IPS-11a (cell line): ENCODE measurements around the gene MZF1.
"Not testable (repeated sequence)": the region's sequence is repeated elsewhere in the genome, so short reads cannot be mapped to it uniquely, and the experiment has no call there.

Experiments used
- H3K4me3 ChIP-seq: one replicate; pipeline ENCODE4 v1.5.1; 2013; ENCODE audit warnings: low read depth, low read length, control low read depth

Gene MZF1

GRCh38 chr19:58543826-58544590 lies 29.1 kb downstream of the MZF1 start, which contains the start of gene TRIM28:
Gene TRIM28, plus strand, starts transcription at chr19:58544064. Its CDS starts 694 bp downstream, at chr19:58544758.
- peak within 1 kb of the TSS; percentile 89 for H3K4me3 ChIP-seq

DNA sequence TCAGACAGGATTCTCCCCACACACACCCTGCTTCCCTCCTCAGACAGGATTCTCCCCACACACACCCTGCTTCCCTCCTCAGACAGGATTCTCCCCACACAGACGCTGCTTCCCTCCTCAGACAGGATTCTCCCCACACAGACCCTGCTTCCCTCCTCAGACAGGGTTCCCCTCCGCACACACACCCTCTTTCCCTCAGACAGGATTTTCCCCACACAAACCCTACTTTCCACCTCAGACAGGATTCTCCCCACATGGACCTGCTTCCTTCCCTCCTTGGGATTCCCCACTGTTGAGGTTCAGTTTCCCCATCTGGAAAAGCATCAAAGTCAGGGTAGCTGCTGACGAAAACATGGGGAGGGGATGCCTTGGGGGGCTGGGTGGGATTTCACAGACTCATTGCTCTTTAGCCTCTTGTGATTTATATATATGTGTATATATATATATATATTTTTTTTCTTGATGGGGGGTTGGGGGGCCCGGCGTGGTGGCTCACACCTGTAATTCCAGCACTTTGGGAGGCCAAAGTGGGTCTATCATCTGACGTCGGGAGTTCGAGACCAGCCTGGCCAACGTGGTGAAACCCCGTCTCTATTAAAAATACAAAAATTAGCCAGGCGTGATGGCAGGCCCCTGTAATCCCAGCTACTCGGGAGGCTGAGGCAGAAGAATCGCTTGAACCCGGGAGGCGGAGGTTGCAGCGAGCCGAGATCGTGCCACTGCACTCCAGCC lies 30.3 kb downstream of the MZF1 start:
- not testable (repeated sequence) for H3K4me3 ChIP-seq

GRCh38 chr19:58539169-58539559 lies 34.0 kb downstream of the MZF1 start:
- H3K4me3 ChIP-seq, result peak overlapping the region; percentile 21

- peak overlapping the region; percentile 21 for H3K4me3 ChIP-seq
Observed at GRCh38 chr19:58538257-58539168, 34.6 kb downstream of the MZF1 start.

- no peak overlapping the region for H3K4me3 ChIP-seq
Observed at GRCh38 chr19:58536852-58537798, 36.0 kb downstream of the MZF1 start.

- no peak overlapping the region for H3K4me3 ChIP-seq
Observed at GRCh38 chr19:58535857-58536256, 37.3 kb downstream of the MZF1 start.

DNA sequence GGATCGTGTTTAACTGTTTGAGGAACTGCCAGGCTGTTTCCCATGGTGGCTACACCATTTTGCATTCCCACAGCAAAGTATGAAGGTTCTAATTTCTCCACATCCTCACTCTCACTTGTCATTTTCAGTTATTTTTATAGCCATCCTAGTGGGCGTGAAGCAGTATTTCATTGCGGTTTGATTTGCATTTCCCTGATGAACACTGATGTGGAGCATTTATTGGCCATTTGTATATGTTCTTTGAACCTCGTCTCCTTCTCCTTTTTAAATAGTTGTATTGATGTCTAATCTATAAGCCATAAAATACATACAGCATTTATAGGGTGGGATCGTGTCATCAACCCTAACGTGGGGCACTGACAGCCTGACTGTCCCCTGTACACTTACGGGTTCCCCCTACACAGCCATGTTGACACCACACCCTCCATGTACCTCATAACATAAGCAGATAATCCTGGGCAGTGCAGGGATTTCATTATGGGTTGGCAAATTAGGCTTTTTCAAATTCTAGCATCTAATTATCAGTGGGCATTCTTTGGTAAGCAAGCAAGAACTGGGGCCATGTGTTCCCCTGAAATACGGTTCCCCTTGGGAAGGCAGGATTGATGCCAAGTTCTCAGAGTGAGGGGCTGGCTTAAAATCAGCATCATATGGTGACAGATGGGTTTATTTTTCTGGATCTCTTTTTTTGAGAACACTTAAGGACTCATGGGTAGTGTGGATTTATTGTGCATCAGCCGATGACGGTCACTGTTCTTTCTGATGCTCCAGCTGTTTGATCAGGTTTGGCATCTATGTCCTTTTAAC lies 41.9 kb downstream of the MZF1 start:
- no peak overlapping the region for H3K4me3 ChIP-seq

DNA sequence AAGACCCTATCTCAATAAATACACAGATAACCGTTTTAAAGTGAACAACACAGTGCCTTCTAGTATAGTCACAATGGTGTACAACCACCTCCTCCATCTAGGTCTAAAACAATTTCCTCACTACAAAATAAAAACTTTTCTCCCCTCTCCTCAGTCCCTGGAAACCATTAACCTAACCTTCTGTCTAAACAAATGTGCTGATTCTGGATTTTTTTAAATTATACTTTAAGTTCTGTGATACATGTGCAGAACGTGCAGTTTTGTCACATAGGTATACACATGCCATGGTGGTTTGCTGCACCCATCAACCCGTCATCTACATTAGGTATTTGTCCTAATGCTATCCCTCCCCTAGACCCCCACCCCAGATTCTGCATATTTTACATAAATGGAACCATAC lies 43.7 kb downstream of the MZF1 start:
- H3K4me3 ChIP-seq, result no peak overlapping the region

GRCh38 chr19:58522709-58523108 lies 50.4 kb downstream of the MZF1 start:
- H3K4me3 ChIP-seq, result no peak overlapping the region

- no peak overlapping the region for H3K4me3 ChIP-seq
Observed at GRCh38 chr19:58521651-58522050, 51.5 kb downstream of the MZF1 start.

- peak overlapping the region; percentile 85 for H3K4me3 ChIP-seq
Observed at GRCh38 chr19:58520257-58520599, 52.9 kb downstream of the MZF1 start.

DNA sequence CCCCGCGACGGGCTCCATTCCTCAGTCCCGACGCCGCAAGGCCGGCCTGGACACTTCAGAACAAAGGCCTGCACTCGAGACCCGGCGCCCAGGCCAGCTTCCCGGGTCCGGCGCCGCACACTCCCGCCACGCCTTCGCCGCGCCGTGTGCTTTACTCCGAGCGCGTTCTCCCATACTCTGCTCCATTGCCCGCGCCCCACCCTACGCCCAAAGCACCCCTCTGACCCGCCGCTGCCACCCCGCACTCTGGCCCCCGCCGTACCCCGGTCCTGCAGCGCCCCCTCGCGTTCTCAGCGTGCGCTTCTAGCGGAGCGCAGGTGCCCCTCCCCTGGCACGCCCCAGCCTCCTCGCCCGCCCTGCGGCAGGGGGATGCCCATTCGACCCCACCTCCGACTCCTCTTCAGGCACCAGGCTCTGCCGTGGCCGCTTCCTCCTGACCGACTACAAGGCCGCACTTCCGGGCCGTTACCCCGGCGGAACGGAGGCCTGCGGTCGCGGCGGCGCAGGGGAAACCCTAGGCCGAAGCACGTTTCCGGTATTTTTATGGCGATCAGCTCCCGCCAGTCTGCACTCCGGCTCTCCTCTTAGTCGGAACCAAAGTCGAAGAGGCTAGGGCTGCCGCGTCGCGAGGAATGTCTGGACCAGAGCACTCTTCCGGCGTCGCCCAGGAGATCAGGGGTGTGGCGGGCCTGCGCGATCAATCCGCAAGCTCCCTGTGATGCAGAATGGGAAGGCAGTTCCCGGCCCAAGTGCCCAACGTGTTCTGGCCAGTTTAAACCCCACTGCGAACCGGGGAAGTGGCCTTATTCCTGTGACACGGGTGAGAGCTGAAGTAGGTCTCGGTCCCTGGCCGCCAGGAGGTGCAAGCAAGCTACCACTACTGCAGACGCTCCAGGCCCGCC lies 53.5 kb downstream of the MZF1 start, which contains the start of gene ZBTB45:
TSS of gene ZBTB45 (minus strand) at position 456 of the 902 bp plus-strand sequence. CDS start 2,137 bp downstream, outside the sequence.
- H3K4me3 ChIP-seq, result peak within 1 kb of the TSS; percentile 85

GRCh38 chr19:58519087-58519354 lies 54.1 kb downstream of the MZF1 start:
- H3K4me3 ChIP-seq, result peak overlapping the region; percentile 85

GRCh38 chr19:58518256-58519086 lies 54.7 kb downstream of the MZF1 start:
- peak overlapping the region; percentile 85 for H3K4me3 ChIP-seq

DNA sequence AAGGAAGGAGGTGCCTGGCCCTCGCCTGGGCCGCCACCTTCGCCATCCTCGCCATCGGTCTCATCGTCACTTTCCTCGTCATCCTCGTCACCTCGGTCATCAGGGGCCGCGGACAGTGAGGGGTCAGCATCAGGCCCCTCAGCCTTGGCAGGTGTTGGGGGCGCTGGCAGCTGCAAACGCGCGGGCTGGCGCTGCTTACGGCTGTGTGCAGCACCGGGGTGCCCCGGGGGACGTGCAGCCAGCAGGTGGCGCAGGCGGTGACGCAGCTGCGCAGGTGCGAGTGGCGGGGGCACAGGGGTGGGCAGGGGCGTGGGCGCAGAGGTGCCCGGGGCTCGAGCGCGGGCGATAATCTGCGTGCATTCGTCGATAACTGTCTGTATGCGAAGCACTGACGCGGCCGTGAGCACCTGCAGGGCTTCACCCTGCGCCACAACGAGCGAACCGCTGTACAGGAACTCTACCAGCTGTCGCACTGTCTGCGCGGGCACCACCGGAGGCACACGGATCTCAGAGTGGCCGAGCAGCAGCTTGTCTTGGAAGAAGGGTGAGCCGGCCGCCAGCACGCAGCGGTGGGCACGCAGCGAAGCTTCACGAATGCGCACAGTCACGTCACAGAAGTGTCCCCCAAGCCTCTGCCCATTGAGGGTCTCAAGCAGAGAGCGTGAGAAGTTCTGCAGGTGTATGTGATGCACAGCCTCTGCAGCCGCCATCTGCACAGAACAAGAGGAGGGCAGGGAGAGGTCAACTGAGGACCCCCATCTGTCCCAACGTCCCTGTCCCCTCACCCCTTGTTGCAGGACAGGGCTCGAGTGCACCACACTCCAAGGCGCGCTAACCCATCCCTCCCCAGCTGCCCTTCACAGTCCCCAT lies 55.9 kb downstream of the MZF1 start:
- no peak overlapping the region for H3K4me3 ChIP-seq

DNA sequence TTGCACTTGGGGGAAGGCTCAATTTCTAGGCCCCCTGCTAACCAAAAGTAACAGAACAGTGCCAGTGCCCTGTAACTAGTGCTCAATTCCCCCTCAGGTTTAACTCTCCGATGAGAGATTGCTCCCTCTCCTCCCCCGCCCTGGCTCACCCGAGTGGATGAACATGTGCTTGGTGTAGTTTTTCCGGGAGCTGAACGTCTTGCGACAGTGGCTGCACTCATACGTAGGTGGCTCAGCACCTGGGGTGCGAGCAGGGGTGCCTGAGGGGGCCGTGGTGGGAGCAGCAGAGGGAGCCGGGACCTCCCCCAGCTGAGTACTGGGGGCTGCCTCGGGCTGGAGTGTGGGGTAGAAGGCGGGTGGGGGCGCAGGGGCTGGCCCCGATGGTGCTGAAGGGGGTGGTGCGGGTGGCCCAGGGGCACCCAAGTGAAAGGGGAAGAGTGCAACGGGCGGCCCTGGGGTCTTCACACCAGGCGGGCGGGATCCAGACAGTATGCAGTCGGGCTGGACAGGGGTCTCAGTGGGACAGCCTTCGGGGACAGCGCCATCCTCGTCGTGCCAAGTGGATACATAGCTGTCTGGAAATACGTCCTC lies 56.8 kb downstream of the MZF1 start:
- no peak overlapping the region for H3K4me3 ChIP-seq
